AG08395 (cell line): ENCODE data around the gene MID1IP1.

Experiments
- DNase-seq: peaks from one replicate; pipeline ENCODE4 v3.0.0; 2012; ENCODE audit warnings: mixed read lengths, low spot score

The MID1IP1 gene

GRCh38 chrX:38816155-38816554 is 14.9 kb downstream of the MID1IP1 start:
- no peak for DNase-seq

GRCh38 chrX:38817004-38817703 is 15.9 kb downstream of the MID1IP1 start:
- peak; percentile 44 for DNase-seq

GRCh38 chrX:38819163-38819562 is 17.9 kb downstream of the MID1IP1 start:
- no peak for DNase-seq

GRCh38 chrX:38819709-38820108 is 18.4 kb downstream of the MID1IP1 start:
- no peak for DNase-seq

- DNase-seq = no peak
Measured at GRCh38 chrX:38820751-38821150, 19.5 kb downstream of the MID1IP1 start.

- no peak for DNase-seq
Measured at GRCh38 chrX:38824176-38824575, 22.9 kb downstream of the MID1IP1 start.

GRCh38 chrX:38831949-38832348 is 30.7 kb downstream of the MID1IP1 start:
- no peak for DNase-seq

GRCh38 chrX:38837389-38837788 is 36.1 kb downstream of the MID1IP1 start:
- no peak for DNase-seq

- DNase-seq = no peak
Measured at GRCh38 chrX:38839277-38839676, 38.0 kb downstream of the MID1IP1 start.

- no peak for DNase-seq
Measured at GRCh38 chrX:38839944-38840343, 38.7 kb downstream of the MID1IP1 start.

GRCh38 chrX:38841750-38842149 is 40.5 kb downstream of the MID1IP1 start:
- no peak for DNase-seq

GRCh38 chrX:38845426-38845825 is 44.2 kb downstream of the MID1IP1 start:
- DNase-seq = no peak

GRCh38 chrX:38847206-38847902 is 46.1 kb downstream of the MID1IP1 start:
- DNase-seq = no peak

- DNase-seq = no peak
Measured at GRCh38 chrX:38847903-38848230, 46.6 kb downstream of the MID1IP1 start.

GRCh38 chrX:38848671-38849455 is 47.6 kb downstream of the MID1IP1 start:
- peak; percentile 7 for DNase-seq

GRCh38 chrX:38850807-38851544 is 49.7 kb downstream of the MID1IP1 start:
- DNase-seq = no peak

- DNase-seq = no peak
Measured at GRCh38 chrX:38854305-38854704, 53.0 kb downstream of the MID1IP1 start.
